Psoas muscle (tissue), 8 donors: ENCODE data around the gene SERPINF2. TPM values are rescaled to one million over a fixed set of nuclear protein-coding genes. Genes with fewer than 3 reads are reported as not detected.

Experiments
- ATAC-seq, 4 donors: fragments of 200-7000 bp; cut with Tn5 transposase; one replicate each; pipeline ENCODE4 v1.9.1; 2020; ENCODE audit warnings: moderate library complexity in 3 of 4, mild to moderate bottlenecking in 2 of 4
- DNase-seq, 2 donors: peaks; one replicate each; pipeline ENCODE4 v3.0.0-alpha.2; 2020
- H3K27ac ChIP-seq: fragments of 200-600 bp; one replicate; pipeline ENCODE4 v1.8.0; 2022
- H3K27me3 ChIP-seq, 3 donors: fragments of 200-600 bp in 1 of 3; one replicate each; pipeline versions ENCODE4 v1.6.1 to v1.8.0; 2013 to 2022; ENCODE audit warnings: low read length in 2 of 3, mild to moderate bottlenecking in 2 of 3, moderate library complexity in 1 of 3; ENCODE audit not compliant: insufficient read depth in 3 of 3
- H3K36me3 ChIP-seq, 2 donors: fragments of 200-600 bp in 1 of 2; one replicate each; pipeline versions ENCODE4 v1.6.1 to v1.8.0; 2013 to 2022; ENCODE audit warnings: low read depth in 1 of 2, mild to moderate bottlenecking in 1 of 2, moderate library complexity in 1 of 2; ENCODE audit not compliant: insufficient read depth in 1 of 2
- H3K4me1 ChIP-seq: fragments of 200-600 bp; one replicate; pipeline ENCODE4 v1.8.0; 2022
- H3K4me3 ChIP-seq: fragments of 200-600 bp; one replicate; pipeline ENCODE4 v1.8.0; 2022; ENCODE audit warnings: mild to moderate bottlenecking
- H3K9me3 ChIP-seq: fragments of 200-600 bp; one replicate; pipeline ENCODE4 v1.8.0; 2022
- CTCF ChIP-seq: fragments of 200-600 bp; IDR thresholded peaks from one replicate; pipeline ENCODE4 v1.8.0; 2022; ENCODE audit warnings: antibody characterized with exemption
- WGBS, 3 donors: extraction: QIAGEN DNeasy Blood & Tissue Kit; methylation state at CpG; one replicate each; pipeline versions ENCODE4 v1.1.6 to v1.1.7; 2013; 5-methylcytosine and 5-hydroxymethylcytosine counted together
- intact Hi-C, 2 donors: fragments of 100-400 bp; cut with DNase I; formaldehyde crosslinking; loops; one replicate each; pipeline versions ENCODE4 v1.11.0 to v1.14.2; 2022
- polyA plus RNA-seq, 3 donors: library from polyadenylated mRNA; stranded (reverse); fragments of 200-250 nt; gene quantifications; one replicate each; pipeline ENCODE4 v1.2.3, GENCODE V29; 2013
- total RNA-seq, 4 donors: library from RNA; stranded (reverse); fragmentation: NEBNext Ultra II Directional in 2 of 4; extraction: Animal tissue kit (Norgen Biotek cat#: 25700) in 2 of 4; gene quantifications; one replicate each; pipeline versions ENCODE4 v1.2.1 to v1.2.4, GENCODE V29; 2021 to 2023
- donor health status: healthy with polysubstance abuse.
- donor health status: DM: no; HTN: no; CAD: no; lungs with moderate emphysema.
- donor health status: Bipolar disorder and iron deficiency.
- donor health status: healthy.
- donor health status: DM: yes; HTN: yes; CAD: no.
- donor health status: DM: no; HTN: no; CAD: no.
- donor health status: DM: no; HTN: no; CAD: no.
- donor health status: DM: yes; HTN: yes; CAD: no.

SERPINF2 gene
- total and polyA plus RNA-seq, 7 donors: 0.74 to 4.0 (median 3.6) TPM

GRCh38 chr17:1715803-1716075 is 26.9 kb upstream of the SERPINF2 start:
- DNase-seq (no peak), ATAC-seq (no peak)
- no peaks in the 10 kb centered on the region for H3K9me3 ChIP-seq
- intact Hi-C loops: loop anchor here (2.0 to 5.0 kb wide), 3 partner anchors 67 to 152 kb away; no protein-coding TSS in a partner anchor
- H3K27me3 ChIP-seq: no peaks in the 10 kb centered on the region
- peak overlapping the region; percentile 97 for H3K4me3 ChIP-seq
- H3K36me3 ChIP-seq: peaks cover 3 to 35% of the 10 kb centered on the region in 2 donors
- no peak for TF ChIP-seq CTCF
- H3K27ac ChIP-seq: peak overlapping the region; percentile 100
- 0 to 1% (median 1%) methylated on average over 2 to 23 of the region's 23 CpGs for WGBS, 3 donors
- H3K4me1 ChIP-seq: peaks cover 57% of the 10 kb centered on the region

DNA sequence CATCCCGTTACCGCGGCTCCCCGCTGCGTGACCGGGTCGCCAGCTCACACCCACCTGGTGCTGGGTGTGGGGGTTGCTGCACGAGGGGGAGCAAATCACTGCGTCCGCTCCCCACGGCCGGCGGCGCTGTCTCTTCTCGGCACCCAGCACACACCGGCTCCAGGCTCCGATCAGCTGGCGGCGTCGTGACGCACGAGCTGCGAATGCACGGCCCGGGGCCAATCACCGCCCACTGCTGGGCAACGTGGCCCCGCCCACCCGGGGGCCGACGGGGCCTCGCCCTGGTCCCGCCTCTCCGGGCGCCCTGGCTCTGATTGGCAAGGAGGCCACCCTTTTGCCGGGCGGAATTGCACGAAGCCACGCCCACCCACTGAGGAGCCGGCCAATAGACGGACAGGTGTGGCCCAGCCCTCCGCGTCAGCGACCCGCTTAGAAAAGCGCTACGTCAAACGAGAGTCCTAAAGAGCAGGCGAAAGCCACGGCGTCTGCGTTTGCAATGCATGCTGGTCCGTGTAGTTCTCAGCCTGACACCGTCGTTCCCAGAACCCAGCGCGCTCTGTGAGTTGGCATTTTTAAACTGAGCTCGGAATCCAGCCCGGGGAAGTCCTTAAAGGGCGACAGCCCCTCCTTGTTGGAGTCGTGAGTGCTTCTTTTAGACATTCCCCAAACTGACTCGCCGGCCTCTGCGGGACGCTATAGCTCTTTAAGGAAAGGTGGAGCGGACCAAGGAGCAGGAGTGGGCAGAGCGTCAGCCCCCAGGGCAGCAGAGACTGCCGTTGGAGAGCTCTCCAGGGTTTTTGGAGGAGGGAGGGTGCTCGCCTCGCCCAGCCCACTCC is 26.4 kb upstream of the SERPINF2 start:
- DNase-seq (peak; percentile 100), ATAC-seq (peak; percentile 59 to 62 (median 62))
- intact Hi-C loops: loop anchor here in 1 of 2 donors (2.0 to 5.0 kb wide), 2 partner anchors 69 to 151 kb away; no protein-coding TSS in a partner anchor
- WGBS, 3 donors: 0 to 1% (median 0%) methylated on average over 64 to 70 of the region's 70 CpGs
- no peaks in the 10 kb centered on the region for H3K27me3 ChIP-seq
- peaks cover 55% of the 10 kb centered on the region for H3K4me1 ChIP-seq
- TF ChIP-seq CTCF: no peak
- H3K9me3 ChIP-seq: no peaks in the 10 kb centered on the region
- peak overlapping the region; percentile 100 for H3K27ac ChIP-seq
- H3K36me3 ChIP-seq: peaks cover 3 to 31% of the 10 kb centered on the region in 2 donors
- peak overlapping the region; percentile 97 for H3K4me3 ChIP-seq

DNA sequence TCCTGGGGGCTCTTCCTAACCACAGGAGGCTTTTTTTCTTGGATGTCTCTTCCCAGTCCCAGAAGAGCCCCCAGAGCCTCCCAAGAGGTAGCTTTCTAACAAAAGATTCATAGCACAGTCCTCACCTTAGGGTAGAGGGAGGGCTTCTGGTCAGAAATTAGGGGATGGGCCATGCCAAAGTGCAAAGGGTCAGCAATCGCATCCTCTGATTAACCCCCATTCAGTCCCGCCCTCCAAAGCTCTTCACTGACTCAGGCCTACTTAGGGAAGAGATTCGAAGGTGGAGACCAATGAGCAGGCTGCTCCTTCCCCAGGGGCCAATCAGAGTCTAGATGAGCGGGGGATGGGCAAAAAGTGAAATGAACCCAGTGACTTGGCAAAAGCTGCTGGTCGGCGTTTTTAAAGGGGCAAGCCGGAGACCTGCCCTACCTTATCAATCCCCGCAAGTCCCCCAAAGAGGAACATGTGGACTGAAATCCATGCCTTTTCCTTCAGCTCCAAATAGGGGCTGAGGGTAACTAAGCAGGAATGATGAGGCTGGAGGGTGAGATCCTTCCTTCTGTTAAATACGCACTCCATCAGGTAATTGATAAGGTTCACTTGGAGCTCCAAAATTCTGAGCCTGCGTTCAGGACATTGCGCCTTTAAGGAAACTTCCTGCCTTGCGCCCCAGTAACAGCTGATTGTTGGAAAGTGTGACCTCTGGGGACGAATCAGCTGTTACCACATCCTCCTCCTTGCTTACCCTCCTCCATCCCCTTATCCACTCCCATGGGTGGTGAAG is 25.6 kb upstream of the SERPINF2 start:
- ATAC-seq: peak; percentile 54 to 67 (median 60)
- no peaks in the 10 kb centered on the region for H3K27me3 ChIP-seq
- no peaks in the 10 kb centered on the region for H3K9me3 ChIP-seq
- H3K36me3 ChIP-seq: peaks cover 3 to 23% of the 10 kb centered on the region in 2 donors
- DNase-seq: peak; percentile 88 to 93
- intact Hi-C loops: loop anchor here in 1 of 2 donors (2.0 to 5.0 kb wide), 2 partner anchors 68 to 150 kb away; no protein-coding TSS in a partner anchor
- peaks cover 47% of the 10 kb centered on the region for H3K4me1 ChIP-seq
- peak overlapping the region; percentile 100 for H3K27ac ChIP-seq
- H3K4me3 ChIP-seq: peak overlapping the region; percentile 97
- TF ChIP-seq CTCF: no peak
- 0 to 2% (median 2%) methylated on average over 13 of the region's 13 CpGs for WGBS, 3 donors

- Histone ChIP-seq H3K27ac (peak overlapping the region; percentile 100), H3K4me1 (peaks cover 33% of the 10 kb centered on the region), H3K4me3 (peak overlapping the region; percentile 97), H3K36me3 (peaks cover 0 to 8% of the 10 kb centered on the region in 2 donors), H3K9me3 (no peaks in the 10 kb centered on the region), H3K27me3 (no peaks in the 10 kb centered on the region)
- ATAC-seq (no peak), DNase-seq (peak in 1 of 2 donors; percentile 65)
- intact Hi-C loops: loop anchor here in 1 of 2 donors (5.0 kb wide), 1 partner anchor 149 kb away; no protein-coding TSS in a partner anchor
- no peak for TF ChIP-seq CTCF
- 25 to 44% (median 33%) methylated on average over 19 of the region's 19 CpGs for WGBS, 3 donors
These were observed 24.1 kb upstream of the SERPINF2 start for GRCh38 chr17:1718362-1719165.
